ENCODE results near the gene CACNA1B. TPM values are rescaled to one million over a fixed set of nuclear protein-coding genes. Genes with fewer than 3 reads are reported as not detected.
"Not testable (repeated sequence)": the region's sequence is repeated elsewhere in the genome, so short reads cannot be mapped to it uniquely, and the experiment has no call there.

Gene CACNA1B
- total and polyA plus RNA-seq, 9 donors, result 0.18 to 0.76 (median 0.34) TPM

- not testable (repeated sequence) for DNase-seq; H3K27ac ChIP-seq (ENCODE audit: low read length); H3K9me3 ChIP-seq (replicated peaks; ENCODE audit: control insufficient read depth, low read depth, low read length); H3K4me1 ChIP-seq (ENCODE audit: control insufficient read depth, insufficient read depth, low read length); H3K27me3 ChIP-seq (ENCODE audit: control insufficient read depth, insufficient read depth, low read length); H3K4me3 ChIP-seq (ENCODE audit: low read length); H3K36me3 ChIP-seq (ENCODE audit: control insufficient read depth, insufficient read depth, low read length)
- no CpG with 5 or more reads among the region's 14 CpGs for WGBS (ENCODE audit: insufficient coverage)
Observed at GRCh38 chr9:137889966-137890365, 12.4 kb downstream of the CACNA1B start.

GRCh38 chr9:137890768-137891587 is 13.4 kb downstream of the CACNA1B start:
- H3K4me1 ChIP-seq (ENCODE audit: control insufficient read depth, insufficient read depth, low read length); H3K27ac ChIP-seq (ENCODE audit: low read length); H3K27me3 ChIP-seq (ENCODE audit: control insufficient read depth, insufficient read depth, low read length); H3K4me3 ChIP-seq (ENCODE audit: low read length); DNase-seq; H3K36me3 ChIP-seq (ENCODE audit: control insufficient read depth, insufficient read depth, low read length); H3K9me3 ChIP-seq (replicated peaks; ENCODE audit: control insufficient read depth, low read depth, low read length): not testable (repeated sequence)
- WGBS (ENCODE audit: insufficient coverage), result 62% methylated on average over 3 of the region's 24 CpGs

GRCh38 chr9:137891588-137892423 is 14.2 kb downstream of the CACNA1B start:
- H3K4me3 ChIP-seq (ENCODE audit: low read length), result no peak overlapping the region
- H3K36me3 ChIP-seq (ENCODE audit: control insufficient read depth, insufficient read depth, low read length), result no peaks in the 10 kb centered on the region
- no peak overlapping the region for H3K27ac ChIP-seq (ENCODE audit: low read length)
- H3K27me3 ChIP-seq (ENCODE audit: control insufficient read depth, insufficient read depth, low read length), result no peaks in the 10 kb centered on the region
- no peaks in the 10 kb centered on the region for H3K4me1 ChIP-seq (ENCODE audit: control insufficient read depth, insufficient read depth, low read length)
- WGBS (ENCODE audit: insufficient coverage), result 66% methylated on average over 15 of the region's 20 CpGs
- H3K9me3 ChIP-seq (replicated peaks; ENCODE audit: control insufficient read depth, low read depth, low read length), result no peaks in the 10 kb centered on the region
- DNase-seq, result no peak

GRCh38 chr9:137892424-137893191 is 15.0 kb downstream of the CACNA1B start:
- no peaks in the 10 kb centered on the region for H3K36me3 ChIP-seq (ENCODE audit: control insufficient read depth, insufficient read depth, low read length)
- H3K4me1 ChIP-seq (ENCODE audit: control insufficient read depth, insufficient read depth, low read length), result no peaks in the 10 kb centered on the region
- no peak overlapping the region for H3K27ac ChIP-seq (ENCODE audit: low read length)
- no peak for DNase-seq
- WGBS (ENCODE audit: insufficient coverage), result 52% methylated on average over 15 of the region's 22 CpGs
- no peaks in the 10 kb centered on the region for H3K9me3 ChIP-seq (replicated peaks; ENCODE audit: control insufficient read depth, low read depth, low read length)
- no peak overlapping the region for H3K4me3 ChIP-seq (ENCODE audit: low read length)
- H3K27me3 ChIP-seq (ENCODE audit: control insufficient read depth, insufficient read depth, low read length), result no peaks in the 10 kb centered on the region

- 66% methylated on average over 3 of the region's 5 CpGs for WGBS (ENCODE audit: insufficient coverage)
Observed at GRCh38 chr9:137893670-137894069, 16.1 kb downstream of the CACNA1B start.

GRCh38 chr9:137899551-137900360 is 22.2 kb downstream of the CACNA1B start:
- Histone ChIP-seq H3K9me3 (replicated peaks; ENCODE audit: control insufficient read depth, low read depth, low read length) (no peaks in the 10 kb centered on the region), H3K4me1 (ENCODE audit: control insufficient read depth, insufficient read depth, low read length) (no peaks in the 10 kb centered on the region), H3K36me3 (ENCODE audit: control insufficient read depth, insufficient read depth, low read length) (no peaks in the 10 kb centered on the region), H3K27ac (ENCODE audit: low read length) (no peak overlapping the region), H3K27me3 (ENCODE audit: control insufficient read depth, insufficient read depth, low read length) (no peaks in the 10 kb centered on the region), H3K4me3 (ENCODE audit: low read length) (no peak overlapping the region)
- WGBS (ENCODE audit: insufficient coverage), result 72% methylated on average over 14 of the region's 14 CpGs
- no peak for DNase-seq

More at GRCh38 chr9:137893670-137894069, 16.1 kb downstream of the CACNA1B start:
- no peaks in the 10 kb centered on the region for H3K27me3 ChIP-seq (ENCODE audit: control insufficient read depth, insufficient read depth, low read length)
- H3K4me1 ChIP-seq (ENCODE audit: control insufficient read depth, insufficient read depth, low read length), result no peaks in the 10 kb centered on the region
- DNase-seq, result no peak
- no peaks in the 10 kb centered on the region for H3K36me3 ChIP-seq (ENCODE audit: control insufficient read depth, insufficient read depth, low read length)
- no peak overlapping the region for H3K27ac ChIP-seq (ENCODE audit: low read length)
- H3K9me3 ChIP-seq (replicated peaks; ENCODE audit: control insufficient read depth, low read depth, low read length), result no peaks in the 10 kb centered on the region
- H3K4me3 ChIP-seq (ENCODE audit: low read length), result no peak overlapping the region

GRCh38 chr9:137900584-137901310 is 23.2 kb downstream of the CACNA1B start:
- no peak overlapping the region for H3K4me3 ChIP-seq (ENCODE audit: low read length)
- no peaks in the 10 kb centered on the region for H3K4me1 ChIP-seq (ENCODE audit: control insufficient read depth, insufficient read depth, low read length)
- no peaks in the 10 kb centered on the region for H3K9me3 ChIP-seq (replicated peaks; ENCODE audit: control insufficient read depth, low read depth, low read length)
- DNase-seq, result no peak
- WGBS (ENCODE audit: insufficient coverage), result 84% methylated on average over 9 of the region's 12 CpGs
- no peaks in the 10 kb centered on the region for H3K27me3 ChIP-seq (ENCODE audit: control insufficient read depth, insufficient read depth, low read length)
- H3K36me3 ChIP-seq (ENCODE audit: control insufficient read depth, insufficient read depth, low read length), result no peaks in the 10 kb centered on the region
- H3K27ac ChIP-seq (ENCODE audit: low read length), result no peak overlapping the region

- 64% methylated on average over 7 of the region's 9 CpGs for WGBS (ENCODE audit: insufficient coverage)
- H3K9me3 ChIP-seq (replicated peaks; ENCODE audit: control insufficient read depth, low read depth, low read length), result no peaks in the 10 kb centered on the region
- no peak overlapping the region for H3K27ac ChIP-seq (ENCODE audit: low read length)
- no peaks in the 10 kb centered on the region for H3K27me3 ChIP-seq (ENCODE audit: control insufficient read depth, insufficient read depth, low read length)
- H3K4me3 ChIP-seq (ENCODE audit: low read length), result no peak overlapping the region
- no peaks in the 10 kb centered on the region for H3K36me3 ChIP-seq (ENCODE audit: control insufficient read depth, insufficient read depth, low read length)
- DNase-seq, result no peak
- no peaks in the 10 kb centered on the region for H3K4me1 ChIP-seq (ENCODE audit: control insufficient read depth, insufficient read depth, low read length)
Observed at GRCh38 chr9:137902646-137903045, 25.1 kb downstream of the CACNA1B start.

- H3K36me3 ChIP-seq (ENCODE audit: control insufficient read depth, insufficient read depth, low read length), result no peaks in the 10 kb centered on the region
- no peak for DNase-seq
- 78% methylated on average over 1 of the region's 5 CpGs for WGBS (ENCODE audit: insufficient coverage)
- no peaks in the 10 kb centered on the region for H3K9me3 ChIP-seq (replicated peaks; ENCODE audit: control insufficient read depth, low read depth, low read length)
- H3K27ac ChIP-seq (ENCODE audit: low read length), result no peak overlapping the region
- H3K27me3 ChIP-seq (ENCODE audit: control insufficient read depth, insufficient read depth, low read length), result no peaks in the 10 kb centered on the region
- no peak overlapping the region for H3K4me3 ChIP-seq (ENCODE audit: low read length)
- no peaks in the 10 kb centered on the region for H3K4me1 ChIP-seq (ENCODE audit: control insufficient read depth, insufficient read depth, low read length)
Observed at GRCh38 chr9:137905740-137906139, 28.2 kb downstream of the CACNA1B start.
